Spinal cord (tissue), 10 donors: ENCODE data around the gene MSI2. TPM values are rescaled to one million over a fixed set of nuclear protein-coding genes. Genes with fewer than 3 reads are reported as not detected.
A peak's percentile ranks its signal among the peaks of the same experiment; 100 is the strongest.

Experiments used
- DNase-seq, 6 donors: peaks; one replicate each; pipeline versions ENCODE4 v3.0.0 to v3.0.0-alpha.2; 2013 to 2015; ENCODE audit warnings: low spot score in 6 of 6, low read depth in 4 of 6
- H3K27ac ChIP-seq: one replicate; pipeline ENCODE4 v1.5.1; 2013; ENCODE audit warnings: low read depth, low read length, control low read depth
- H3K27me3 ChIP-seq: one replicate; pipeline ENCODE4 v1.6.1; 2013; ENCODE audit warnings: low read length; ENCODE audit not compliant: control insufficient read depth, insufficient read depth
- H3K36me3 ChIP-seq: one replicate; pipeline ENCODE4 v1.6.1; 2013; ENCODE audit warnings: low read length; ENCODE audit not compliant: control insufficient read depth, insufficient read depth
- H3K4me1 ChIP-seq: one replicate; pipeline ENCODE4 v1.6.1; 2013; ENCODE audit warnings: low read length; ENCODE audit not compliant: control insufficient read depth, insufficient read depth
- H3K4me3 ChIP-seq: one replicate; pipeline ENCODE4 v1.5.1; 2013; ENCODE audit warnings: low read depth, low read length, control low read depth
- H3K9me3 ChIP-seq: one replicate; pipeline ENCODE4 v1.6.1; 2013; ENCODE audit warnings: low read length; ENCODE audit not compliant: control insufficient read depth, insufficient read depth
- WGBS: methylation state at CpG from one replicate; pipeline ENCODE4 v1.1.5; 2013; ENCODE audit warnings: missing lambda C conversion rate; ENCODE audit not compliant: insufficient coverage; 5-methylcytosine and 5-hydroxymethylcytosine counted together
- polyA plus RNA-seq, 2 donors: library from polyadenylated mRNA; unstranded; fragments of 120-200 nt; gene quantifications; one replicate each; pipeline ENCODE4 v1.2.1, GENCODE V29; 2013; ENCODE audit not compliant: insufficient read length in 2 of 2
- total RNA-seq, 2 donors: library from RNA; depleted of rRNA in 1 of 2; stranded (reverse); fragments of 120-200 nt in 1 of 2; fragments of >200 nt in 1 of 2; gene quantifications; one replicate each; pipeline versions ENCODE4 v1.2.3 to v1.2.4, GENCODE V29; 2013 to 2014
- donor health status: healthy.

MSI2 gene
- total and polyA plus RNA-seq, 4 donors: 92.8 to 167 (median 109) TPM

GRCh38 chr17:57396511-57396921, 140.2 kb downstream of the MSI2 start:
- no peak overlapping the region for H3K4me3 ChIP-seq
- peaks cover 5% of the 10 kb centered on the region for H3K9me3 ChIP-seq
- no peaks in the 10 kb centered on the region for H3K27me3 ChIP-seq
- H3K4me1 ChIP-seq: peaks cover 39% of the 10 kb centered on the region
- 9% methylated on average over 2 of the region's 8 CpGs for WGBS
- no peak for DNase-seq
- H3K27ac ChIP-seq: peak overlapping the region; percentile 83
- H3K36me3 ChIP-seq: peaks cover 6% of the 10 kb centered on the region

- WGBS: 45% methylated on average over 5 of the region's 7 CpGs
- Histone ChIP-seq H3K4me1 (peaks cover 41% of the 10 kb centered on the region), H3K27me3 (no peaks in the 10 kb centered on the region), H3K27ac (peak overlapping the region; percentile 83), H3K4me3 (no peak overlapping the region), H3K9me3 (peaks cover 5% of the 10 kb centered on the region), H3K36me3 (peaks cover 12% of the 10 kb centered on the region)
- peak in 3 of 6 donors; percentile 76 to 87 (median 87) for DNase-seq
Observed at GRCh38 chr17:57397402-57397801, 141.1 kb downstream of the MSI2 start.

GRCh38 chr17:57399690-57400089, 143.4 kb downstream of the MSI2 start:
- Histone ChIP-seq H3K4me3 (no peak overlapping the region), H3K9me3 (no peaks in the 10 kb centered on the region), H3K27me3 (no peaks in the 10 kb centered on the region), H3K36me3 (peaks cover 14% of the 10 kb centered on the region), H3K27ac (no peak overlapping the region), H3K4me1 (peaks cover 63% of the 10 kb centered on the region)
- WGBS: 91% methylated on average over 6 of the region's 7 CpGs
- no peak for DNase-seq

GRCh38 chr17:57400648-57401047, 144.3 kb downstream of the MSI2 start:
- Histone ChIP-seq H3K4me3 (no peak overlapping the region), H3K27ac (peak overlapping the region; percentile 12), H3K36me3 (peaks cover 14% of the 10 kb centered on the region), H3K4me1 (peaks cover 67% of the 10 kb centered on the region), H3K27me3 (no peaks in the 10 kb centered on the region), H3K9me3 (no peaks in the 10 kb centered on the region)
- 76% methylated on average over 6 of the region's 8 CpGs for whole genome bisulfite sequencing
- DNase-seq: no peak

- Histone ChIP-seq H3K27me3 (no peaks in the 10 kb centered on the region), H3K27ac (peak overlapping the region; percentile 84), H3K9me3 (no peaks in the 10 kb centered on the region), H3K4me1 (peaks cover 70% of the 10 kb centered on the region), H3K36me3 (peaks cover 14% of the 10 kb centered on the region), H3K4me3 (no peak overlapping the region)
- no peak for DNase-seq
- WGBS: 76% methylated on average over 14 of the region's 15 CpGs
Observed at GRCh38 chr17:57401556-57402488, 145.5 kb downstream of the MSI2 start.

- 25% methylated on average over 4 of the region's 5 CpGs for WGBS
Observed at GRCh38 chr17:57402681-57403180, 146.4 kb downstream of the MSI2 start.

GRCh38 chr17:57403236-57403635, 146.9 kb downstream of the MSI2 start:
- H3K27me3 ChIP-seq: no peaks in the 10 kb centered on the region
- peak overlapping the region; percentile 84 for H3K27ac ChIP-seq
- peaks cover 73% of the 10 kb centered on the region for H3K4me1 ChIP-seq
- H3K4me3 ChIP-seq: no peak overlapping the region
- peaks cover 14% of the 10 kb centered on the region for H3K36me3 ChIP-seq
- no peaks in the 10 kb centered on the region for H3K9me3 ChIP-seq
- 25% methylated on average over 1 of the region's 2 CpGs for WGBS
- peak in 2 of 6 donors; percentile 54 to 62 for DNase-seq

More at GRCh38 chr17:57402681-57403180, 146.4 kb downstream of the MSI2 start:
- Histone ChIP-seq H3K27me3 (no peaks in the 10 kb centered on the region), H3K36me3 (peaks cover 14% of the 10 kb centered on the region), H3K9me3 (no peaks in the 10 kb centered on the region), H3K4me3 (no peak overlapping the region), H3K4me1 (peaks cover 72% of the 10 kb centered on the region), H3K27ac (peak overlapping the region; percentile 84)
- no peak for DNase-seq

GRCh38 chr17:57404073-57404472, 147.8 kb downstream of the MSI2 start:
- DNase-seq: no peak
- WGBS: 87% methylated on average over 3 of the region's 4 CpGs
- no peak overlapping the region for H3K4me3 ChIP-seq
- H3K9me3 ChIP-seq: no peaks in the 10 kb centered on the region
- H3K36me3 ChIP-seq: peaks cover 14% of the 10 kb centered on the region
- peak overlapping the region; percentile 84 for H3K27ac ChIP-seq
- no peaks in the 10 kb centered on the region for H3K27me3 ChIP-seq
- H3K4me1 ChIP-seq: peaks cover 75% of the 10 kb centered on the region

GRCh38 chr17:57404795-57405490, 148.6 kb downstream of the MSI2 start:
- WGBS: 68% methylated on average over 5 of the region's 6 CpGs
- H3K36me3 ChIP-seq: peaks cover 14% of the 10 kb centered on the region
- H3K9me3 ChIP-seq: no peaks in the 10 kb centered on the region
- H3K27me3 ChIP-seq: no peaks in the 10 kb centered on the region
- peaks cover 76% of the 10 kb centered on the region for H3K4me1 ChIP-seq
- no peak overlapping the region for H3K4me3 ChIP-seq
- no peak for DNase-seq
- peak overlapping the region; percentile 80 for H3K27ac ChIP-seq
